HG02798 (cell line): ENCODE data around the gene DNAJC5G.
"Not testable (repeated sequence)": the region's sequence is repeated elsewhere in the genome, so short reads cannot be mapped to it uniquely, and the experiment has no call there.

ENCODE experiments used
- ATAC-seq: cut with Tn5 transposase; IDR thresholded peaks from one replicate; pipeline ENCODE4 v1.9.1; 2021; ENCODE audit warnings: mild to moderate bottlenecking; ENCODE audit not compliant: unreplicated experiment, poor library complexity

DNAJC5G gene

DNA sequence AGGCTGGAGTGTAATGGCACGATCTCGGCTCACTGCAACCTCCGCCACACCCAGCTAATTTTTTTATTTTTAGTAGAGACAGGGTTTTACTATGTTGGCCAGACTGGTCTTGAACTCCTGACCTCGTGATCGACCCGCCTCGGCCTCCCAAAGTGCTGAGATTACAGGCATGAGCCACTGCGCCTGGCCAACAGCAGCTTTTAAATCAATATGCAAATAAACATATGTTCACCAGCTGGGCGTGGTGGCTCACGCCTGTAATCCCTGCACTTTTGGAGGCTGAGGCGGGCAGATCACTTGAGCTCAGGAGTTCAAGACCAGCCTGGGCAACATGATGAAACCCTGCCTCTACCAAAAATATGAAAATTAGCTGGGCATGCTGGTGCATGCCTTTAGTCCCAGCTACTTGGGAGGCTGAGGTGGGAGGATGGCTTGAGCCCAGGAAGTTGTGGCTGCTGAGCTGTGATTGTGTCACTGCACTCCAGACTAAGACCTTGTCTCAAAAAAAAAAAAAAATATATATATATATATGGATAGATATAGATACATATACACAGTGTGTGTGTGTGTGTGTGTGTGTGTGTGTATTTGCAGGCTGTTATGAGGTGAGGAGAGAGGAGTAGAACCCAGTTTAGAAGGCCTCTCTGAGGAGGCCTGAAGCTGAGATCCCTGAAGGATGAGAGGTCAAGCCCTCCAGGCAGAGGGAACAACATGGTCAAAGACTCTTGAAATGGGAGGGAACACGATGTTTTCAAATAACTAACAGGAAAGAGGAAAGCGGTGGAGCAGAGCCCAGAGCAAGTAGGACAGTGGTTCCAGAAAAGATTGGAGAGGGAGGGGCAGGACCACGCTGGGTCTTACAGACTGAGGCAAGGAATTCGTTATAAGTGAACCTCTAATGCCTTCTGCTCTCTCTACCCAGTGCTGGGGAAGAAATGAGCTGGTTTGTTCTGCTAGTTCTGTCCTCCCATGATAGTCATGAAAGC is 2.4 kb upstream of the DNAJC5G start:
- not testable (repeated sequence) for ATAC-seq

DNA sequence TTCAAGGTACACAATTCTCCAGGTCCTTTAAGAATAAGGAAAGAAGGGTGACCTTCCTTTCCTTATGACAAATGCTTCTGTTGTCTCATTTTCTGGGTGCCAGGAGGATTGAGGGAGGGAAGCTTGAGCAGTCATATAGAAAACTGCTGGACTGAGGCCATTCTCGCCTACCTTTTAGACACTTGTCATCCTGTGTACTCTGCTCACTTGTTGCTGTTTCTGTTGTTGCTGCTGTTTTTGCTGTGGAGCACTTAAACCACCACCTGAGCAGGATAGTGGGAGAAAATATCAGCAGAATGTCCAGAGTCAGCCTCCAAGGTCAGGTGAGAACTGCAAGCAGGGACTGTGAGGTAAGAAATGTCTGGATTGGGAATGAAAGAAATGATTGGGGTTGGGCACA is 2.8 kb downstream of the DNAJC5G start:
- no peak for ATAC-seq

DNA sequence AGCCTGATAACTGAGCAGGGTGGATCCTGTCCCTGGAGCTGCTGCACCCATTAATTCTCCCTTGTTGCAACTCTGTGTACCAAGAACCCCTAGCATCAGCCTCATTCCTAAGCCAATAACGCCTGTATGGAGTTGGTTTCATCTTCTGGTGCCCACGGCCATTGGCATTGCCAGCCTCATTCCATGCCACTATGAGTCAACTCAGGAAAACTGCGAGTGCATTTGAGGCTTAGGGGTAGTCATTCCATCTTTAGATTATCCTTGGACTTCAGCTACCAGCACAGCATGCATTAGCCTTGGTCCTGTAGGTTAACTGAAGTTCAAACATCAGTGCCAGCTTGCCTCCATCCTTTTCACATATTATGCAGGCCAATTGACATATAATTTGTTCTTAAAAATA is 5.6 kb downstream of the DNAJC5G start:
- no peak for ATAC-seq

DNA sequence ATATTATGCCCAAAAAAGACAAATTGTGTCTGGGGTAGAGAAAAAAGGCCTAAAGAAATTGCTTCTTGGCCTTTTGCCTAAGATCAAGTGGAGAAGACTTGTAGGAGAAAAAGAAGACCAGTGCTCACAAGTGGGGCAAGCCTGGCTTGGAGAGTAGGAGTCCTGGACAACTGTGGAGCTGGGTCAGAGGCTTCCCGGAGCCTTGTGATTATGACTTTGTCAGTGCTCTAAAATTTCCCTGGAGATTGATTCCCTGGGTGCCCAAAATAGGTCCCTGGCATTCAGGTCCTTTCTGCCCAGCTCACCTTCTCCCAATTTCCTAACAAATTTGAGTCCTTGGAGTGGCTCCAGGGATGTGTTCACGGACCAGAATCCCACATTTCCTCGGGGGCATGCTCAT is 6.2 kb downstream of the DNAJC5G start:
- ATAC-seq, result no peak

DNA sequence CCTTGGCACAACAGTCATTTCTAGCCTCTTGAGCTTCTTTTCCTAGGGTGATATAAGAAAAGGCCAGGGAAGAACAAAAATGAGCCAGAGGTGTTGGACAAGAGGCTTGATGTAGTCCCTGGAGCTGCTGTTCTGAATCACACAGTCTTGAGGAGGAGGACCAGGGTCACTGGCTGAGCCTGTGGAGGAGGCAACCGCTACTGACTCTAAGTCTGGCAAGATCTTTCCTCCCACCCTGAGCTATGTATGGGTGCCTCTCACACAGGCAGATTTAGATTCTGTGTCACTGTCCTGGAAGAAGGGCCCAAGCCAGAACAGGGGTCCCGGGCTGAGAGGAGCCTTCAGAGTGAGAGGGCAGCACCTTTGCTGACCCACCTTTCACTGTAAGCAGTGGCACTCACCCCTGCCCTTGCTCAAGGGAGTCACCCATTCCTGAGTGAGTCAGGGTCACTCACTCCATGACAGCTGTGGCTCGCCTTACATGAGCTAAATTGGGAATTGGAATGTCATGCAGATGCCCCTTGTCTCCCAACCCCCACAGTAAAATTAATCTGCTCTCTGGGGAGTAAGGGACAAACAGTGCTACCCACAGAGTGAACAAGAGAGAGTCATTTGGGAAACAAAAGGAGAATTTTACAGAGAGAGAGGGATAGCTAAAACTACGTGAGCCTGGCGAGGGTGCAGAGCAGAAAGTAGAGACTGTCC is 6.8 kb downstream of the DNAJC5G start, which contains the start of gene TRIM54:
TRIM54 (plus strand) TSS at position 575 of the 705 bp plus-strand sequence. CDS start 303 bp downstream, outside the sequence.
- no peak for ATAC-seq

DNA sequence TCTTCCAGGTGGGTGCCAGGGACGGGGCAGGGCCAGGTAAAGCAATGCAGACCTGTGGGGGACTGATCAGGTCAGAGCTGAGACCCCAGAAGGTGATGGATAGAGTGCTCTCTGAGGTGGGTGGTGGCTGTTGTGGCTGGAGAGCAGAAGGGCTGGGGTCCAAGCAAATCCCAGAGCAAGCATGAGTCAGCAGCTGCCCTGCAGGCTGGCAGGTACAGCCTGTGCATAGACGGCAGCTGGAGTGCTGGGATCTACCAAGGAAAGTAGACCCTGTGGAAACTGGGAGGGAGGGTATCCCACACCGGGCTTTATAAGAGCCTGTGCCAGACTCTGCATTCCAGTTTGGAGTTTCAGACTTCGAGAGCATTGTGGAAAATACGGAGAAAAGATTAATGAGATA is 7.7 kb downstream of the DNAJC5G start:
- no peak for ATAC-seq

DNA sequence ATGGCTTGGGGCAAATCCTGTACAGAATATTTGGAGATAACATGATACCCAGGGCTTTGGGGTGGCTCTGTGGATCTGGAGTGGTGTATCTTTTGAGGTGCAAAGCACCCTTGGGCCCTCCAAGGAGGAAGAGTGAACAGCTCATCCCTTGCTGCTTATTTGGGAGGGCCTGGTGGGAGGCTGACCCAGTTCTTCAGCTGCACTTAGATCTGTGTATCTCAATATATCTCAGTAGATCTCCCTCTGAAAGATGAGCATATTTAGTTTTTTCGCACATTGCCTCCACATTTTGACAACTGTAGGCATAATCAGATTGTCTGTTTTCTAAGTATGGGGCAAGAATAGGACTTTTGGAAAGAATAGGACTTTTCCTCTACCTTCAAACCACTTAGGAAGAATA is 9.8 kb downstream of the DNAJC5G start:
- ATAC-seq, result no peak

DNA sequence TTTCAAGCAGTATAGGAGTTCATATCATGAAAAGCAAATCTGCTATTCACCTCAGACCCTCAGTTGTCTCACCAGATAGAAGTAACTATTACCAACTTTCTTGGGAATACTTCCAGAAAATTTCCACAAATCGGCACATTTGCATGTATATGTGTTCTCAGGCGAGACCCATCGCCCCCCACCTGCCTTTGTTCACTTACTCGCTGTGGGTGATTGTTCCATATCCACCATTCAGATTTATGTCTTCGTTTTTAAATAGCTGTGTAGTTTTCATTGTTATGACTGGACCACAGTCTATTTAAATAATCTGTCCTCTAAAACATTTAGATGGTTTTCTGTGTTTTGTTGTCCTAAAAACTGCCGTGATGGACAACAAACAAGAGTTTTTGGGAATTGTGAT is 10.2 kb downstream of the DNAJC5G start:
- no peak for ATAC-seq

DNA sequence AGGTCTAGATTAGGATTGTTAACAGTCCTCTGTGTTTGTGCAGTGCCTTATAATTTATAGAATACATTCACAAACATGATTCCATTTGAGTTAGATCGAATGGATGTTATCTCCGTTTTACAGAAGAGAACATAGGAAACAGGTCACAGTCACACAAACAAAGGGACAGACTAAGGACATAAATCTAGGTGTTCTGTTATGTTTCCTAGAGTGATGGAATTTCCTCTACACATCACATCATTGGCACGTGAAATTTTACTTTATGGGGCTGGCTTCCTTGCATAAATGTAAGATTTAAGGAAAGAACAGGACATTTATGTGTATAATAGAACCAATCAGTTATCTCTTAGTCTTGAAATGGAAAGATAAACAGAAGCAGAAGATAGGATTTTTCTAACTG is 13.4 kb downstream of the DNAJC5G start:
- ATAC-seq, result no peak

DNA sequence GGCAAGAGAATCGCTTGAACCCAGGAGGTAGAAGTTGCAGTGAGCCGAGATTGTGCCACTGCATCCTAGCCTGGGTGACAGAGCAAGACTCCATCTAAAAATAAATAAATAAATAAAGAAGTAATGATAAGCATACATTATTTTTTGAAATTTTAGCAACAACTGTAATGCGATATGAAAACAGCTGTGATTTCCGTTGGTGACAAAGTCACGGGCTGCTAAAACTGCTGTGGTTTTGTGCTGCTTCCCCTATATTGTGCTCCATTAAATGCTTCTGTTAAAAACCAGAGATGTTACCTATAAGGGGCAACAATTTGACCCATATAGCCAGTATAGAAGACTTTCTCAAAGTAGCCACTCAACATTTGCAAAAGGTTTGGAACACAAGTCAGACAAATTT is 15.3 kb downstream of the DNAJC5G start:
- ATAC-seq, result no peak

DNA sequence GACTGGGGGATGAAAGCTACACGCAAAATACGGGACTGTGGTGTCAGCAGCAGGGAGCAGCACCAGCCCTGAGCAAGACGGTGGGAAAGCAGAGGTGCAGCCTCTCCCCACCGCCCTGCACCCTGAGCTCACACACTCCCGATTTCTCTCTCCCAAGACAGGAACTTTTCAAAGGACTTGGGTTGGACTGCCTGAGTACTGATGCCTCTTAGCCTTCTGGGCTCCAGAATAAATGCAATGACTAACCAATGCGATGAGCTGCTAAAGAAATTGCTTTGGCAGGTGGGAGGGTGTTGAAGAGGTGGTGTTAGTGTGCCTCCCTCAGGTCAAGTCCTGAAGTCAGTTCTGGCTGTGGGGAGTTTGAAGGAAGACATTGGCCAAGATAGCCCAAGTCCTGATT is 16.6 kb downstream of the DNAJC5G start:
- ATAC-seq, result no peak

DNA sequence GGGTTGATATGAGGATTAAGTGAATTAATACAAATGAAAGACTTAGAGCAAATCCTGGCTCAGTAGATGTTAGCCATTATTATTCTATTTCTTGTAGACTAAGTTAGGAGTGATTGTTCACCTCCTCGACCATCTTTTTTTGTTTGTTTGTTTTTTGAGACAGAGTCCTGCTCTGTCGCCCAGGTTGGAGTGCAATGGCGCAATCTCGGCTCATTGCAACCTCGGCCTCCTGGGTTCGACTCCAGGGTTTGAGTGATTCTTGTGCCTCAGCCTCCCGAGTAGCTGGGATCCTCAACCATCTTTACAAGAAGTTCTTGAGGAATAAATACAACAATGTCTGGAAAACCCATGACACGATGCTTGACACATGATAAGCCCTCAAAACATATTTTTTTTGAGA is 19.7 kb downstream of the DNAJC5G start:
- ATAC-seq, result no peak

DNA sequence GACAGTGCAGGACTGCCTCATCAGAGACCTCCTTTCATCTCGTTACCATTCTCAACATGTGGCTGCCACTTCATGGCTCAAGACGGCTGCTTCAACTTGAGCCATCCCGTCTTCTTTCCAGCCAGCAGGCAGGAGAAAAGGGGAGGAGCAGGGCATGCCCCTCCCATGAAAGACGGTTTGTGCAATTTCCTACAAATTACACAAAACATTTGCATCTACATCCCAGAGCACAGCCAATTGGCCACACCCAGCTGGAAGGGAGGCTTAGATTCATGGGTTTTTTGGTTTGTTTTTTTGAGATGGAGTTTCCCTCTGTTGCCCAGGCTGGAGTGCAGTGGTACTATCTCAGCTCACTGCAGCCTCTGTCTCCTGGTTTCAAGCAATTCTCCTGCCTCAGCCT is 21.2 kb downstream of the DNAJC5G start:
- ATAC-seq, result no peak

DNA sequence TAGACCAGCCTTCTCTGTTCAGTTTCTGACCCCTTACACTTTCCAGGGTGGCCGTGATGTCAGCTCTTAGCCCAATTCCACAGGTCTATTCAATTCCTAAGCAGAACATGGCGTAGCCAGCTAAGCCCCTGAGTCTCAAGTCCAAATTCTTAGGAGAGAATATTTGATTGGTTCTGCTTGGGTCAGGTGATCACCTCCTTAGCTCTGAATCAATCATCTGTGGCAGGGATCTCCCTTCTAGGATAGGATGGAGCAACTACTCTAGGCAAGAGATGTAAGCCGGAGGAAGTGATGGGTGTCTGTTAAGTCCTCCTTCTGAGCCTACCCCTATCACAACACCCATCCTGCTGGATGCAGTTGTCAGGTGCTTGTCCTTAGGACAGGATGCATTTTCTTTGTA is 22.0 kb downstream of the DNAJC5G start:
- no peak for ATAC-seq

DNA sequence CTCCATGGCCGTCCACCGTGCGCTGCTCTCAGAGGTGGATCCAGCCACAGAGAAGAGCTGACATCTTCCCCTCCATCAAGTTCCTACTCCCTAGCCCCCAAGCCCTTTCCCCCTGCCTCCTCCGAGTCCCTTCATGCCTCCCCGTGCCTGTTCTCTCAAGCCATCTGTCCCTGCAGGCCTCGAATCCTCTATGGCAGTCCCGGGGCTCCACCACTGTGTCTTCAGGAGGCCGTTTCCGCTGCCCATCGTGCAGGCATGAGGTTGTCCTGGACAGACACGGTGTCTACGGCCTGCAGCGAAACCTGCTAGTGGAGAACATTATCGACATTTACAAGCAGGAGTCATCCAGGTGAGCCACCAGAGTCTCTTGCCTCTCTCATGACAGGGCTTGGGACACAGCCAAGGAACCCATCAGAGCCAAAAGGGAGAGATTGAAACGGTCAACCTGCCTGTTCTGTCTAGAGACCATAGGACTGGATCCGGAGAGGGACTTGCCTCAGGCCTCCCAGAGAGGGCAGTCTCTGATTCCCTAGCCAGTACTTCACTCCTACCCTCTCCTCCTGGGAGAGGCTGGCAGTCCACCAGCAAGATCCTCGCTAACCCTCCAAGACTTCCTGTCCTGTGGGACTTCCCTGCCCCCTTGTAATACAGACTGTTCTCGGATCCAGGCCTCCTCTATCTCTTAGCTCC is 23.3 kb downstream of the DNAJC5G start:
- ATAC-seq, result no peak

DNA sequence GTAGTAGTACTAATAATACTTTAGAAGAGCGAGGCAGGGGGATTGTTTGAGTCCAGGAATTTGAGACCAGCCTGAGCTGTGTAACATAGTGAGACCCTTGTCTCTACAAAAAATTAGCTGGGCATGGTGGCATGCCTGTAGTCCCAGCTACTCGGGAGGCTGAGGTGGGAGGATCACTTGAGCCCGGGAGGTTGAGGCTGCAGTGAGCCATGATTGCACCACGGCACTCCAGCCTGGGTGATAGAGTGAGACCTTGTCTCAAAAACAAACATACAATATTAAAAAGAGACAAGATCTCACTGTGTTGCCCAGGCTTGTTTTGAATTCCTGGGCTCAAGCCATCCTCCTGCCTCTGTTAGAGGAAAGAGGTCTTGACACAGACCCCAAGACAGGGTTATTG is 25.4 kb downstream of the DNAJC5G start:
- not testable (repeated sequence) for ATAC-seq

DNA sequence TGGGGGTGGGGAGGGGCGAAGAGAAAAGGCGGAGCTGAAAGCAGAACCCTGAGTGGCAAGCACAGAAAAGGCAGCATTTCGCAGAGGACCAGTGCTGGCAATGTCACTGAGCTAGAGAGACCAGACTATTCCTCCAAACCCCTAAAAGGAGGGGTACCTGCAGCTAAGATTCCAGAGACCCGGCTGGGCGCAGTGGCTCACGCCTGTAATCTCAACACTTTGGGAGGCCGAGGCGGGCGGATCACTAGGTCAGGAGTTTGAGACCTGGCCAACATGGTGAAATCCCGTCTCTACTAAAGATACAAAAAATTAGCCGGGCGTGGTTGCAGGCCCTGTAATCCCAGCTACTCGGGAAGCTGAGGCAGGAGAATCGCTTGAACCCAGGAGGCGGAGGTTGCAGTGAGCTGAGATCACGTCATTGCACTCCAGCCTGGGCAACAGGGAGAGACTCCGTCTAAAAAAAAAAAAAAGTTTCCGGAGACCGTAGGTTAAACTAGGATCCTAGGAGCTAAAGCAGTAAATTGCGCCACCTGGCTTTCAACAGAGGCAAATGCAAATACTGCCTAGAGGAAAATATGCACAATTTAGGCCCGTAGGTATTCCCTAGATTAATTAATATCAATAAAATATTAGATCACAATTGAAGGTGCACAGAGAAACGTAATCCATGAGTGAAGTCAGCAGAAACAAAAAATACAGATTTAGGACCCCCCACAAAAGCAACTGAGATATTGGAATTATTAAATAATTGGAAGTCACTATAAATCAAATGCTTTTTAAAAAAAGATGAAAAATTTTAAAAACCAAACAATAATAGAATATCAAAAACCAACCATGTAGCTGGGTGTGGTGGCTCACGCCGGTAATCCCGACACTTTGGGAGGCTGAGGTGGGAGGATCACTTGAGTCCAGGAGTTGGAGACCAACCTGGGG is 28.1 kb downstream of the DNAJC5G start:
- no peak for ATAC-seq

DNA sequence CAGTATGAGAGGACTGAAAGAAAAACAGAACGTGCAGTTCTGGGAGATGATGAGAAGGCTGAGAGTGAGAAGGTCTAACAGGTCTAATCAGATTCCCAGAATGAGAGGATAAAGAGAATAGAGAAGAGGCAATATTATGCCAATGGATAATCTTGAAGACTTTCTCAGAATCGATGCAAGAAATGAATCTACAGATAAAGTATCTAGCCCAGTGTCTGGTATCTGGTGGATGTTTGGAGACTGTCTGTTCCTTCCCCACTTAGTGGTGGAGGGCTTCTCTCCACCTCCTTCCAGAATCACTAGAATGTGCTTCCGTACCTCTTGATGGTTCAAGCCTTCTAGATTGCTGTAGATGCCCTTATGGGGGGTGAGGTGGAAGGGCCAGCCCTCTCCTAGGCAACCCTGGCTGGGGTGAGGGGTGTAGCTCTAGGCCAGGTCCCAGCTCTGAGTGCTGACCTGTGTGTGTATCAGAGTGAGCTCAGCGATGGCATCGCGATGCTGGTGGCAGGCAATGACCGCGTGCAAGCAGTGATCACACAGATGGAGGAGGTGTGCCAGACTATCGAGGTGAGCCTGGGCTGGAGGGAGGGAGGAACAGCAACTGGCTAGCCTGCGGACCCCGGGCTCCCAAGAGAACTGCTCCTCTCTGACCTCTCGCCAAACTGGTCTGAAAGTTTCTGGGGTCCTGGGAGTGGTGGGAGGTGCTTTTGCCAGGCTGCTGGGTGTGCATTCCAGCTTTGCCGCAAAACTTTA is 29.4 kb downstream of the DNAJC5G start:
- no peak for ATAC-seq

DNA sequence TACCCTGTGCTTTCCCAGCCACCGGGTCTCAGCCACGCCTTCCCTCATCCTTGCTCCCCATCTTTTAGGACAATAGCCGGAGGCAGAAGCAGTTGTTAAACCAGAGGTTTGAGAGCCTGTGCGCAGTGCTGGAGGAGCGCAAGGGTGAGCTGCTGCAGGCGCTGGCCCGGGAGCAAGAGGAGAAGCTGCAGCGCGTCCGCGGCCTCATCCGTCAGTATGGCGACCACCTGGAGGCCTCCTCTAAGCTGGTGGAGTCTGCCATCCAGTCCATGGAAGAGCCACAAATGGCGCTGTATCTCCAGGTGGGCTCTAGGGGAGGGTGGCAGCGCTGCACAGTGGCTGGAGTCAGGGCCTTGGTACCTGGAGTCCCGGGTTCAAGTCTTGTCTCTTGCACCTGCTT is 30.3 kb downstream of the DNAJC5G start:
- ATAC-seq, result no peak
